ENCODE measurements around the gene CDKN2AIP. TPM values are rescaled to one million over a fixed set of nuclear protein-coding genes. Genes with fewer than 3 reads are reported as not detected.
"Not testable (repeated sequence)": the region's sequence is repeated elsewhere in the genome, so short reads cannot be mapped to it uniquely, and the experiment has no call there.

Gene CDKN2AIP
- polyA plus RNA-seq, 5 donors = 25.9 to 36.9 (median 32.5) TPM

- DNase-seq = no peak
These were observed 702 bp upstream of the CDKN2AIP start for GRCh38 chr4:183443655-183444213.

GRCh38 chr4:183445097-183445428, 627 bp downstream of the CDKN2AIP start:
- DNase-seq = no peak

- no peak for DNase-seq
These were observed 3.2 kb downstream of the CDKN2AIP start for GRCh38 chr4:183447646-183448045.

GRCh38 chr4:183448436-183448835, 4.0 kb downstream of the CDKN2AIP start:
- DNase-seq = no peak

- no peak for DNase-seq
These were observed 4.9 kb downstream of the CDKN2AIP start for GRCh38 chr4:183449193-183449882.

- DNase-seq = no peak
These were observed 5.7 kb downstream of the CDKN2AIP start for GRCh38 chr4:183450108-183450507.

- DNase-seq = no peak
These were observed 11.2 kb downstream of the CDKN2AIP start for GRCh38 chr4:183455431-183456195.

- no peak for DNase-seq
These were observed 13.6 kb downstream of the CDKN2AIP start for GRCh38 chr4:183458005-183458404.

GRCh38 chr4:183463903-183464619, 19.6 kb downstream of the CDKN2AIP start:
- not testable (repeated sequence) for DNase-seq

GRCh38 chr4:183465879-183466278, 21.4 kb downstream of the CDKN2AIP start:
- DNase-seq = not testable (repeated sequence)

GRCh38 chr4:183467246-183467645, 22.8 kb downstream of the CDKN2AIP start:
- DNase-seq = no peak

- no peak for DNase-seq
These were observed 24.0 kb downstream of the CDKN2AIP start for GRCh38 chr4:183468210-183469095.

- no peak for DNase-seq
These were observed 24.8 kb downstream of the CDKN2AIP start for GRCh38 chr4:183469285-183469684.

- no peak for DNase-seq
These were observed 25.5 kb downstream of the CDKN2AIP start for GRCh38 chr4:183469936-183470335.

GRCh38 chr4:183470821-183471220, 26.4 kb downstream of the CDKN2AIP start:
- DNase-seq = peak in 1 of 2 donors; percentile 2

- DNase-seq = peak; percentile 62 to 73
These were observed 27.7 kb downstream of the CDKN2AIP start for GRCh38 chr4:183471946-183472708.

GRCh38 chr4:183478123-183478522, 33.7 kb downstream of the CDKN2AIP start:
- no peak for DNase-seq

GRCh38 chr4:183478926-183479325, 34.5 kb downstream of the CDKN2AIP start:
- no peak for DNase-seq

- DNase-seq = not testable (repeated sequence)
These were observed 38.2 kb downstream of the CDKN2AIP start for GRCh38 chr4:183482515-183483095.

GRCh38 chr4:183483997-183484396, 39.6 kb downstream of the CDKN2AIP start:
- no peak for DNase-seq

All from right lung (tissue), 5 donors.